Fibroblast of lung (primary cell): ENCODE measurements around the gene TP63. TPM values are rescaled to one million over a fixed set of nuclear protein-coding genes. Genes with fewer than 3 reads are reported as not detected.

ENCODE experiments used
- DNase-seq, 2 donors: peaks; one replicate each; pipeline versions ENCODE4 v3.0.0 to v3.0.0-alpha.2; 2010; ENCODE audit warnings: low read depth in 2 of 2
- H2AFZ ChIP-seq: 2 replicates; pipeline ENCODE4 v1.5.1; 2012; ENCODE audit warnings: low read length, control low read depth, inconsistent platforms
- H3K27ac ChIP-seq: 2 replicates; pipeline ENCODE4 v1.5.1; 2011; ENCODE audit warnings: low read length, control low read depth; ENCODE audit not compliant: insufficient read depth
- H3K27me3 ChIP-seq: 2 replicates; pipeline ENCODE4 v1.5.1; 2011; ENCODE audit warnings: mild to moderate bottlenecking, low read length; ENCODE audit not compliant: control insufficient read depth, insufficient read depth
- H3K36me3 ChIP-seq: 2 replicates; pipeline ENCODE4 v1.5.1; 2011; ENCODE audit warnings: low read length; ENCODE audit not compliant: control insufficient read depth, insufficient read depth
- H3K4me1 ChIP-seq: 2 replicates; pipeline ENCODE4 v1.5.1; 2011; ENCODE audit warnings: low read length; ENCODE audit not compliant: control insufficient read depth, insufficient read depth; ENCODE audit errors: extremely low read depth
- H3K4me2 ChIP-seq: 2 replicates; pipeline ENCODE4 v1.5.1; 2011; ENCODE audit warnings: low read length, control low read depth; ENCODE audit not compliant: insufficient read depth; ENCODE audit errors: extremely low read depth
- H3K4me3 ChIP-seq, 4 experiments: fragments of 200-600 bp in 1 of 4; sonication (generic) in 1 of 4; replicated peaks in 1 of 4; 2 replicates each; pipeline ENCODE4 v1.5.1; 2011 to 2016; ENCODE audit warnings: low read length in 4 of 4, low read depth in 3 of 4, mild to moderate bottlenecking in 3 of 4, control low read depth in 2 of 4, inconsistent platforms in 1 of 4, mixed read lengths in 1 of 4; ENCODE audit not compliant: insufficient read depth in 1 of 4; ENCODE audit errors: control extremely low read depth in 1 of 4
- H3K79me2 ChIP-seq: 2 replicates; pipeline ENCODE4 v1.5.1; 2012; ENCODE audit warnings: mild to moderate bottlenecking, low read length, inconsistent platforms; ENCODE audit not compliant: control insufficient read depth, insufficient read depth
- H3K9ac ChIP-seq: 2 replicates; pipeline ENCODE4 v1.5.1; 2011; ENCODE audit warnings: mild to moderate bottlenecking, low read length, control low read depth; ENCODE audit not compliant: insufficient read depth
- H3K9me3 ChIP-seq: 2 replicates; pipeline ENCODE4 v1.5.1; 2012; ENCODE audit warnings: low read depth, low read length; ENCODE audit not compliant: control insufficient read depth, insufficient read depth
- H4K20me1 ChIP-seq: 2 replicates; pipeline ENCODE4 v1.5.1; 2011; ENCODE audit warnings: low read length; ENCODE audit not compliant: control insufficient read depth, insufficient read depth; ENCODE audit errors: extremely low read depth
- EZH2 ChIP-seq: IDR thresholded peaks from 2 replicates; pipeline ENCODE4 v1.5.1; 2012; ENCODE audit warnings: low read length, control low read depth, mild to moderate bottlenecking; ENCODE audit errors: missing control alignments
- polyA plus RNA-seq, 2 donors: library from polyadenylated mRNA; depleted of rRNA in 1 of 2; stranded (reverse) in 1 of 2; unstranded in 1 of 2; fragments of >200 nt; gene quantifications; 2 replicates each; pipeline ENCODE4 v1.2.1, GENCODE V29; 2011 to 2012; ENCODE audit warnings: missing spikeins in 1 of 2
- total RNA-seq: library from RNA; depleted of rRNA; stranded (reverse); fragments of >200 nt; gene quantifications from 2 replicates; pipeline ENCODE4 v1.2.1, GENCODE V29; 2014
- TF ChIP-seq, protein P1 (sequence below), 2 donors: IDR thresholded peaks in 1 of 2; conservative IDR thresholded peaks in 1 of 2; 1 replicate in 1 of 2; 2 replicates in 1 of 2; pipeline ENCODE4 v1.5.1; 2011 to 2012; ENCODE audit warnings: low read length in 2 of 2, control low read depth in 1 of 2, inconsistent platforms in 1 of 2, low read depth in 1 of 2, mild to moderate bottlenecking in 1 of 2

TP63 gene
- total and polyA plus RNA-seq, 2 donors (not counting 1 experiment from before 2014, with no cell fraction given), result 0.06 TPM; not detected in 1

DNA sequence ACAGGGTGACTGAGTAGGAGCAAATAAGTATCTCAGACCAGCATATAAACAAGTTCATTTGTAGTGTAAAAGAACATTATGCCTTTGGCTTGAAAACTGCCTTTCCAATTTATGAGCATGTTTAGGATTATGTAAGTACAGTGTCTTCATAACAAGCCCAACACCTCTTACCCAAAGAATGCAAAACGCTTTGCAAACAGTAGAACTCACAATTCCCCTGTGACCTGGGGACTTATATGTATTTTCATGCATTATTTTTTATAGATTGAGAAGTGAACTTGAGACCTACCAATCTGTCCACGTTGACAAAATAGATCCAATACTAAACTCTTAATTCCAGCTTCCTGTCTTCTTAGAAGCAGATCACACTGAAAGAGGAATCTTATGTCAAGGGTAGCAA is 202.1 kb downstream of the TP63 start:
- no peak for DNase-seq
- no peaks in the 10 kb centered on the region for H3K9me3 ChIP-seq
- no peak overlapping the region for H3K4me2 ChIP-seq
- H3K79me2 ChIP-seq, result no peaks in the 10 kb centered on the region
- H4K20me1 ChIP-seq, result no peaks in the 10 kb centered on the region
- H3K36me3 ChIP-seq, result no peaks in the 10 kb centered on the region
- no peaks in the 10 kb centered on the region for H3K27me3 ChIP-seq
- TF ChIP-seq, protein P1, sequence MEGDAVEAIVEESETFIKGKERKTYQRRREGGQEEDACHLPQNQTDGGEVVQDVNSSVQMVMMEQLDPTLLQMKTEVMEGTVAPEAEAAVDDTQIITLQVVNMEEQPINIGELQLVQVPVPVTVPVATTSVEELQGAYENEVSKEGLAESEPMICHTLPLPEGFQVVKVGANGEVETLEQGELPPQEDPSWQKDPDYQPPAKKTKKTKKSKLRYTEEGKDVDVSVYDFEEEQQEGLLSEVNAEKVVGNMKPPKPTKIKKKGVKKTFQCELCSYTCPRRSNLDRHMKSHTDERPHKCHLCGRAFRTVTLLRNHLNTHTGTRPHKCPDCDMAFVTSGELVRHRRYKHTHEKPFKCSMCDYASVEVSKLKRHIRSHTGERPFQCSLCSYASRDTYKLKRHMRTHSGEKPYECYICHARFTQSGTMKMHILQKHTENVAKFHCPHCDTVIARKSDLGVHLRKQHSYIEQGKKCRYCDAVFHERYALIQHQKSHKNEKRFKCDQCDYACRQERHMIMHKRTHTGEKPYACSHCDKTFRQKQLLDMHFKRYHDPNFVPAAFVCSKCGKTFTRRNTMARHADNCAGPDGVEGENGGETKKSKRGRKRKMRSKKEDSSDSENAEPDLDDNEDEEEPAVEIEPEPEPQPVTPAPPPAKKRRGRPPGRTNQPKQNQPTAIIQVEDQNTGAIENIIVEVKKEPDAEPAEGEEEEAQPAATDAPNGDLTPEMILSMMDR (conservative IDR thresholded peaks at IDR 0.05 in 1 of 2, IDR thresholded peaks at IDR 0.05 in 1 of 2; ENCODE audit: low read depth in 1 of 2, low read length in 2 of 2), result no peak
- no peak for TF ChIP-seq EZH2
- no peaks in the 10 kb centered on the region for H3K4me1 ChIP-seq
- no peak overlapping the region for H3K27ac ChIP-seq
- no peak overlapping the region for H2AFZ ChIP-seq
- H3K4me3 ChIP-seq, result no peak overlapping the region
- no peak overlapping the region for H3K9ac ChIP-seq

DNA sequence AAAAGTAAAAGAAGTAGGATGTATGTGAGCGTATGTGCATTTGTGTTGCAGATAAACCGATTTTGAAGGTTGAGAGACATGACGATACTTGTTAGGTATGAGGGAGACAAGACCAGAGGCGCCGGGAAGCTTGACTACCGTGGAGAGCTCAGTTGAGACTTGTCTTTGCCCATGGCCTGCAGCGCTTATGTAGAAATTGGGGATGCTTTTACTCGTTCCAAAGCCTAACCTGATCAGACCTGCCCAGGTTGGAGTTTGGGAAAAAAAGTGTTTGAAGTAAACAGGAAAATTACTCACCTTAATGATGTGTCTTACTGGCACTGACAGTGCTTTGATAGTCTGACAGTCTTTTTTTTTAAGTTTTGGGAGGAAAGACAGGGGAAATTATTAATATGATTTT is 202.8 kb downstream of the TP63 start:
- no peak overlapping the region for H3K4me3 ChIP-seq
- H2AFZ ChIP-seq, result no peak overlapping the region
- no peak overlapping the region for H3K4me2 ChIP-seq
- no peaks in the 10 kb centered on the region for H3K9me3 ChIP-seq
- H3K27ac ChIP-seq, result no peak overlapping the region
- H3K27me3 ChIP-seq, result no peaks in the 10 kb centered on the region
- TF ChIP-seq, protein P1 (conservative IDR thresholded peaks at IDR 0.05 in 1 of 2, IDR thresholded peaks at IDR 0.05 in 1 of 2; ENCODE audit: low read depth in 1 of 2, low read length in 2 of 2), result no peak
- TF ChIP-seq EZH2, result no peak
- no peaks in the 10 kb centered on the region for H4K20me1 ChIP-seq
- no peaks in the 10 kb centered on the region for H3K79me2 ChIP-seq
- H3K4me1 ChIP-seq, result no peaks in the 10 kb centered on the region
- H3K9ac ChIP-seq, result no peak overlapping the region
- no peaks in the 10 kb centered on the region for H3K36me3 ChIP-seq
- no peak for DNase-seq

DNA sequence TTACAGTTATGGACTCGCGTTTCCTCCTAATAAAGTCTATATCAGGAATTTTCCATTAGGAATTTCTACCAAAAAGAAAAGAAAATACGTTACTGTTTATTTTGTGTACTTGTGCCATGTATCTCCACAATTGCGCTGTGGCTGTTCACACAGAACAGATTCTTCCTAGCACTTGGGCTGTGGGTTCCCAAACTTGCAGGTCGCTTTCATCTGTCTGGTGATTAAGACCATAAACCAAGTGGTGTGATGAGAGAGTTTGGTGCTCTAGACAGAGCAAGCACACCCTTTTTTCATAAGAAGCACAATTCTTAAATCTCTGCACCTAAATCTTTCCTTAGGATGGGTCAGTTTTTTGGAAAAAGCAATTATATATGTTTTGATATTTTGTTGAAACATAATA is 203.3 kb downstream of the TP63 start:
- H3K27me3 ChIP-seq, result no peaks in the 10 kb centered on the region
- H2AFZ ChIP-seq, result no peak overlapping the region
- no peaks in the 10 kb centered on the region for H3K36me3 ChIP-seq
- no peak for DNase-seq
- no peaks in the 10 kb centered on the region for H3K9me3 ChIP-seq
- no peaks in the 10 kb centered on the region for H3K79me2 ChIP-seq
- no peak overlapping the region for H3K4me2 ChIP-seq
- no peak overlapping the region for H3K4me3 ChIP-seq
- no peak for TF ChIP-seq EZH2
- TF ChIP-seq, protein P1 (conservative IDR thresholded peaks at IDR 0.05 in 1 of 2, IDR thresholded peaks at IDR 0.05 in 1 of 2; ENCODE audit: low read depth in 1 of 2, low read length in 2 of 2), result no peak
- H3K9ac ChIP-seq, result no peak overlapping the region
- no peak overlapping the region for H3K27ac ChIP-seq
- no peaks in the 10 kb centered on the region for H4K20me1 ChIP-seq
- no peaks in the 10 kb centered on the region for H3K4me1 ChIP-seq
